ENCODE measurements around the gene MLX.
"Not testable (repeated sequence)": the region's sequence is repeated elsewhere in the genome, so short reads cannot be mapped to it uniquely, and the experiment has no call there.

Gene MLX

DNA sequence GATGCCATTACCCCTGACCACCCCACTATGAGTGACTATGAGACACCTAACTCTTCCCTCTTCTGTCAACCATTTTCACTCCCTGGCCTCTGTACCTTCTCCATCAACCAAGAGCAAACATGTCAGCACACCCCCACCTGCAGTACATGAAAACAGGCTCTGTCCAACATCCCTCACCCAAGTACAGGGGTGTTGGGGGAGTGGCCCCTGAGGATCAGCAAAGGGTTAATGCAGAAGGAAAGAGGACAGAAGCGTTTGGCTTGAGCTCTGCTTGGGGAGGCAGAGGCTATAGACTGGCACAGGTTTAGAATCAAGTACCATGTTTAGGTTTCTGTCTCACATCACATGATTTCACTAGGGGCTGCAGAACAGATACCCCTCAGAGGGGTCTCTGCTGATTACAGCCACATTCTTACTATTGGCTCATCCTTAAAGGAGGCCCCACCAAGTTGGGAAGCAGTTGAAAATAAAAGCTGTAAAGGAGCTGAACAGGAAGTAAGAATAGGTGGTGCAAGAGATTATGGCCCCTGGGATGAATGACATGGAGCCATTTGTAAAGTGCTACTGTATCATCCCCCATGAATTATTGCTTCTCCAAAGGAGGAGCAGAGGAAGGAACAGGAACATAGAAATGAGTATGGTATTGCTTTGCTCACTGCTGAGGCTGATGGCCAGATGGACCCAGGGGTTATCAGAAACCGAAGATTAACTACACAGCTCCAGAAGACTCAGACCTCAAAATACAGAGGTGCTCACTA lies 13.1 kb downstream of the MLX start:
- DNase-seq (ENCODE audit: low spot score), result no peak

DNA sequence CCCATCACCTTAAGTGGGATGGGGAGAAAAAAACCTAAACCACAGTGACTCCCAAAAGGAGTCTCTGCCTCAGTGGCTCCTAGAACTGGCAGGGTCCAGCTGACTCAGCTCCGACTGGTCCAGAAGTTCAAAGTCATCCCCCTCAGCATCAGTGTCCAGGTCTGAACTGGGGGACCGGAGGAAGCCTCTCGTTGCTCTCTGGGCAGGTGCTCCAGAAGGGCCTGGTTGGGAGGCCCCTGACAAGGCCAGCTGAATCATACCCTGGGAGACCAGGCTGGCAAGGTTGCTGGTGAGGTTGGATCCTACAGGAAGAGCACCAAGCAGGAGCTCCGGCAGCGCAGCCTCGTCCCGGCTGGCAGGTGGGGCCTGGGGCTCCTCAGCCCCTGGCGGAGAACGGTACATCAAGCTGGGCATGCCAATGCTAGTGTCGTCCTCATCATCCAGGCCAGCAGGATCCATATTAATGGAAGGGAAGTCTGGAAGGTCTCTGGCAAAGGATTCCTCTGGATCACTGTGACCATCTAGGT lies 14.9 kb downstream of the MLX start:
- DNase-seq (ENCODE audit: low spot score), result no peak

DNA sequence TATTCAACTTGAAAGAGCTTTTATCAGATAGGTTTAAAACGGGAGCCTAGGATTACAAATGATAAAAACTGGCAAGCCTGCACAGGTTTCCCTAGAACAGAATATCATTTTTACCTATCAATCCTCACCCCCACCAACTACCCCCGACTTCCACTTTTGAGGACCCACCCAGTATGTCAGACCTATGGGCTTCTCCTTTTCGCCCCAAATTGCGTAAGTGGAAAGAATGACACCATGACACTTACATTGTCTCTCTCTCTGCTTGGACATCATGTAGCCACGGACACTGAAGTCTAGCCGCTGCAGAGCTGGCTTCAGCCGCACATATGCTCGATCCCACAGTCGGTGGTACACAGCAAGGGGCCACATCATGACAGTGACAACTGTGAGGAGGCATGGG lies 18.0 kb downstream of the MLX start:
- no peak for DNase-seq (ENCODE audit: low spot score)

DNA sequence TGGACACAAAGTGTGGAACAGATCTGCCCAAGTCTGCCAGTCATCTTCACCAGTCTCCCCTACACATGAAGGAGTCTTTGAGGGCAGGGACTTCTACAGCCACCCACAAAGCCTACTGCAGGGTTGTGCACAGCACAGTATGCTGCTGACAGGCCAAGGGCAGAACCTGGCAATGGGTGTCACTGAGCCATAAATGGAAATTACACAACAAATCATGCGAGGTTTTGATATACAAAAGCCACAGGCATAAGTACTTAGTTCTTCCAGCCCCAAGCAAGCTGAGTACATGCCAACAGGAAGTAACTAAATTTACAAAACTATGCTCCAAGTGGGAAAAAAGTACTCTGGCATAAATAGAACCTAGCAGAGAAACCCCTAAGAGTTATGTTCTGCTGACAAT lies 18.5 kb downstream of the MLX start:
- no peak for DNase-seq (ENCODE audit: low spot score)

DNA sequence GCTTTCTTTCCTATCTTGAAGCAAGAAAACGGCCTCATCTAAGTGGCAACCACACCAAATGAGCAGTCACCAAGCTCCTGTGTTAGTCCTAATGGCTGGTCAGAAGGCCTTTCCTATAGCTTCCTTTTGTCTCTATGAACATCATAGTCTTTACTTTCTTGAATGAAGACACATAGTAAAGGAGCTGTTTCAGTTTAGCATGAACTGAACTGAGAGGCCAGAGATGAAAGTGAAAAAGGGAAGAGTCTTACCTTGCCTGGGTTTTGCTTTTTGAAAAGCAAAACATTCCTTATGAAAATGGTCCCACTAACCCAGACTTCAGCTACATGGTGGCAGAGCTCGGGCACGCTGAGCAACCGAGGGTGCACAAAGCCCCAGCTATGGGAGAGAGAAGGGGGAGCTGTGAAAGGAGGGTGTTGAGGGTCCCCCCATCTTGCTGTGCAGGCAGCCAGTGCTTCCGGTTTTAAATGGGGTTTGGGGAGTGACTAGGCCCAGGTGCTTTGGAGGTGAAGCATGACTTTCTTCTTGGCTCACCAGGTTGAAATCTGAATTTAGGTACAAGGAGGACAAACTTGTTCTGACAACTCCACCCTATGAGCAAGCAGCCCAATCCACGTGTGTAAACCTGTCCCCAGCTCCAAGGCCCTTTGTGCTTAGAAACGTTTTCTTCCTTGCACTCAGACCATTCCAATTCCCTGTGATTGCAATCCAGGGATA lies 19.8 kb downstream of the MLX start:
- no peak for DNase-seq (ENCODE audit: low spot score)

DNA sequence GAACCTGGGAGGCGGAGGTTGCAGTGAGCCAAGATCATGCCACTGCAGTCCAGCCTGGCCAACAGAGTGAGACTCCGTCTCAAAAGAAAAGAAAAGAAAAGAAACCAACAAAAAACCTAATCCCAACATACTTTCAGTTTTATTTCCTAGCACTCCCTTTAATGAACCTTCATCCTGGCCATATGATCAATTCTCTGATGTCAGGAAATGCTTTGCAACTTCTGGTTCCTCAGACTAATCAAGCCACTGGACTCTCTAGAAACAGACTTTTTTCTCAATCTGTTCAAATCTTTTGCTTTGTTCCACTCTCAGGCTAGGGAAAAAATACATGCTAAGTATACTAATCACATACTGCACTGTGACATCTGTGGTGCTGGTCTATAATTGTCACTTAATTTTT lies 24.0 kb downstream of the MLX start:
- no peak for DNase-seq (ENCODE audit: low spot score)

DNA sequence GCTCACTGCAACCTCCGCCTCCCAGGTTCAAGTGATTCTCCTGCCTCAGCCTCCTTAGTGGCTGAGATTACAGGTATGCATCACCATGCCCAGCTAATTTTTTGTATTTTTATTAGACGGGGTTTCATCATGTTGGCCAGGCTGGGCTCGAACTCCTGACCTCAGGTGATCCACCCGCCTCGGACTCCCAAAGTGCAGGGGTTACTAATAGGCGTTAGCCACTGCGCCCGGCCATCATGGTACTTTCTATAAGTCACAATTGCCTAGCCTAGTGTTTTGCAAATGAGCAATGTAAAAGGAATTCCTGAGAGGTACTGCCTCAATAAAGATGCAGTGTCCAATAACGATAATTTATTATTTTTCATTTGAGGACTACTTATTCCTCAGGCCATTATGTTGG lies 24.5 kb downstream of the MLX start:
- no peak for DNase-seq (ENCODE audit: low spot score)

DNA sequence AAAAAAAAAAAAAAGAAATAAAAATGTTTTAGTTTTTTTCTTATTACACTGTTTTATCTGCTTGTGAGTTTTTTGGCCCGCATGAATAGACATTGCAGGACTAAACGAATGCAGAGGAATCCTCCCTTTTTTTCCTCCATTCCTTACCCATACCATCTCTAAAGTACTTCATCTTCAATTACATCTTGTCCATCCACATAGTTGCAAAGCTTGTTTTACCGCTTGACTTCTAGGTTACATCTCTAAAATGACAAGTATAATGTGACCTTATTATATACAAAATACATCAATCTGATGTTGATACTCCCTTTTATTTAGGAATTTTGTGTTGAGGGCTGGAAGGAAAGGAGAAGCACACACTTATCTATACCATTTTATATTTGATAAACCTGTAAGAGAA lies 29.5 kb downstream of the MLX start:
- DNase-seq (ENCODE audit: low spot score), result no peak

DNA sequence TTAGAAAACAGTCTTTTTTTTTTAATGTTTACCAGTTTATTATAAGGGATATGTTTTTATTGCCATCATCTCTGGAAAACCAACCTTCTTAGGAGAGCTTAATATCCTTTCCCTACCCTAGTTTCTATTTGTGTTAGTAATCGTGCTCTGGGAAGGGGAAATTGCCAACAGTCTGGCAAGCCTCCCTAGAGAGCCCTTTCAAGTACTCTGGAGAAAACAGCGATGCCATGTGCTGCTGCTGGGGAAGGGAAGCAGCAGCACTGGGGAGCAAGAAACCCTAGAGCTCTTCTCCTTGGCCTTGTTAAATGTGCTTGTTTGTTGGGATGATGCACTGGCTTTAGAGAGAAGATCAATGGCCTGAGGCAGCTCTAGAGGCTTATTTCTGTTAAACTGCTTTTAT lies 32.0 kb downstream of the MLX start:
- no peak for DNase-seq (ENCODE audit: low spot score)

DNA sequence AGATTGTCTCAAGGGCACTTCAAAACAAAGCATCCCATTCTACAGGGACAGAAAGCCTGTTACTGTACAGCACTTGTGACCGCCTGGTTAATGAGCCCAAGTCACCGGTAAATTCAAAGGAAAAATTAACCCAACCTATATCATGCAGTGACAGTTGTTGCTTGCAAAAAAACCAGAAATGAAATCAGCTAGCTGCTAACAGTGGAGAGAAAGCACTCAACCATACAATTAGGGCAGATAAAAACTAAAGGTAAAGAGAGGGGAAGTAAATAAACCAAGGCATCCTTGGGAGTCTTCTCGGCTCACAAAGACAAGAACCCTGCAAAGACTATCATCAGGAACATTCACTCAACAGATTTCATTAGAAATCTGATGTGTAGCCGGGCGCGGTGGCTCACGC lies 36.4 kb downstream of the MLX start:
- no peak for DNase-seq (ENCODE audit: low spot score)

DNA sequence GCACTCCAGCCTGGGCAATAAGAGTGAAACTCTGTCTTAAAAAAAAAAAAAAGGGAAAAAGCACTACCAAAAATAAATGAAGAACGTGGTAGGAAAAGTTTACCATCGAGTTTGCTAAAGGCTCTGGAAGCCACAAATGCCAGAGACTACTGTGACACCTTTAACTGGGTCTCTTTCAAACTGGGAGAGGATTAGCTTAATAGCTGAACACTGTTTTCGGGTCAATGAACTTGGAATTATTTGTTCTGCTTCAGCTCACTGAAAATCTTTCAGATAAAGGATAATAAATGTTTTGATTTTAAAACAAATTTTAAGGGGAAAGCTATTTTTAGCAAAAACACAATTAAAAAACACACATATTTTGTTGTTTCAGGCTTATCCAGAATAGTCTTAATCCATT lies 40.9 kb downstream of the MLX start:
- DNase-seq (ENCODE audit: low spot score), result no peak

DNA sequence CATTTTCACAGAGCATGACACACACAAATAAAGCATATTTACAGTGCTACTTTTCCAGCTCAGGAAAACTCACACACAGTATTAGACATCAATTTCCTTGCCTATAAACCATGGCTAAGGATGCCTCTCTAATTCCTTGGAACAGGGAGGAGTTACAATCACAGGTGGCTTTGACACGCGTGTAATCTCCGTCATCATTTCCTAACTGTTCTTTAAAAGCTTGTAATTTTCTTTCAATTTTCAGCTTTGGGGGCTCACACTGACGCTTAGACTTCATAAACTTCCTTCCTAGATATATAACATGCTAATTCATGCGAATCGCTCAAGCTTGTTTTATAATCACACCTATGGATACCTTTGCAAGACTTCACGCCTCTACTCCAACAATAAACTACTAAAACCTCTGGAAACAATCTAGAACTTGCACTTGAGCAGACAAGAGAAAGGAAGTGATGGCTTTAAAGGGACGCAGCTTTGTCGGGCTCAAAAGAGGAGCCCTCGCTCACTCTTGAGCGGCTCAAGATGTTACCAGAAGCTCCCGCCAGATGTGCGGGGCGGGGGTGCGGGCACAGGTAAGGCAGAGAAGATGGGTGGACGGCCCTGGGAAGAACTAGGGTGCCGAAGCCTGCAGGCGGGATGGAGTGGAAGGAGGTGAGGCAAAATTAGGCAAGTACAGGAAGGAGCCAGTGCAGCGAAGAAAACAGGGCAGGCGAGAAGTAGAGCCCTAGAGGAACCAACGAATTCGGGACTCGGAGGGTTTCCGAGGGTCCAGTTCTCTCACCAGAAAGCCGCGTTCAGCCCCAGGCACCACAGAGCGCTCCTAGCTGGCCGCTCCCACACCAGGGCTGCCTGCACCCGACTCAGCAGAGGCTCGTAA lies 41.6 kb downstream of the MLX start:
- DNase-seq (ENCODE audit: low spot score), result no peak

DNA sequence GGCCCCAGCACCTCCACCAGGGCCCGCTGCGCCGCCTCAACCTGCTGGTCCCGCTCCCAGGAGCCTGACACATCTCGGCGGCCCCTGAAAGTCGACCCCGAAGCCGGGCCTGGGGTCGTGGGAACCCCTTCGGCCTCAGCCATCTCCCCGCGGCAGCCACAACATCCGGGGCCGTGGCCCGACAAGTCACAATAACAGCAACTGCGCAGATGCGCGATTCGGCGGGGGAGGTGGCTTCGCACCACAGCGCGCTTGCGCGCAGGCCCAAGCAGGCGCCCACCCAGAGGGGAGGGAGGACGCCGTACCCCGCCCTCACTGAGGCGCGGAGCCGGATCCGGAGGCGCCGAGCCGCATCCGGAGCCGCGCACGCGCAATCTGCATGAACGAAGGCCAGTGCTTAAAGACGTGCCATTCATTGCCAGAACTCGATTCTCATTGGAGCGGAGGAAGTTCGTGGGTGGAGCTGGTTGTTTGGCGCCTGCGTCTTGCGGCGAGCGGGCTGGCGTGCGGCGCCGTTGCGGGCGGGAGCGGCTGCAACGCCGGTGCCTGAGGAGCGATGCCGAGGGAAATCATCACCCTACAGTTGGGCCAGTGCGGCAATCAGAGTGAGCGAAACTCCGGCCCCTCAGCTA lies 42.4 kb downstream of the MLX start, which contains the start of the genes RETREG3 and TUBG1:
Gene RETREG3, minus strand, starts transcription at position 193 of the 632 bp plus-strand sequence. Its CDS starts 50 bp downstream, at position 143.
Gene TUBG1, plus strand, starts transcription at position 502 of the 632 bp plus-strand sequence. Its CDS starts 55 bp downstream, at position 557.
- DNase-seq (ENCODE audit: low spot score), result peak; percentile 100

DNA sequence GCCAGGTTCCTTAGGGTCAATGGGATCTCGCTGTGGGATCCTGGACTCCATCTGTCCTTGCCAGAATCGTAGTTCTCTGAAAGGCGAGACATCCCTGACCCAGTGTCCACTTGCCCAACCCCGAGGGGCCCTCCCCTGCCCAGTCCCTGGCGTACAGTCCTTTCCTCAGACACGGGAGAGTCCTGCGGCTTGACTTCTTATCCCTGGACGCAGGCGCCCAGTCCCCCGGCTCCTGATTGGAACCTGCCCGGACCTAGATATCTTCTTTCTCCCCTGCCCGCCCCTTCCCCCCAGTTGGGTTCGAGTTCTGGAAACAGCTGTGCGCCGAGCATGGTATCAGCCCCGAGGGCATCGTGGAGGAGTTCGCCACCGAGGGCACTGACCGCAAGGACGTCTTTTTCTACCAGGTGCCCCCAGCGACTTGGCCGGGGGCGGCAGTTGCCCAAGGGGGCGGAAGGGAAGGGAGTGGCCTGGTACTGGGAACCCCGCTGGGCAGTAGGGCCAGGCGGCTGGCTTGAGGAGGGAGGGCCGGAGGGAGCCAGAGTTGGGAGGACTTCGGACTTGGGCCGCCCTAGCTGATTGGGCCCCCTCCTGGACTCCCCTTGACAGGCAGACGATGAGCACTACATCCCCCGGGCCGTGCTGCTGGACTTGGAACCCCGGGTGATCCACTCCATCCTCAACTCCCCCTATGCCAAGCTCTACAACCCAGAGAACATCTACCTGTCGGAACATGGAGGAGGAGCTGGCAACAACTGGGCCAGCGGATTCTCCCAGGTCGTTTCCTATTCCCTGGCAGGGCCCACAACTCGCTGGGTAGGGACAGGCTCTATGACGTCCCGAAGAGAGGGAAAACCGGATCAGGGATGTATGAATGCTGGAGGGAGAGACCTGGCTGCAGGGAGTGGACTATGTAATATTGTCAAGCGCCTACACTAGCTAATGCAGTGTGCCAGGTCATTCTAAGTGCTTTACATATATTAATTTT lies 43.2 kb downstream of the MLX start:
- DNase-seq (ENCODE audit: low spot score), result not testable (repeated sequence)

DNA sequence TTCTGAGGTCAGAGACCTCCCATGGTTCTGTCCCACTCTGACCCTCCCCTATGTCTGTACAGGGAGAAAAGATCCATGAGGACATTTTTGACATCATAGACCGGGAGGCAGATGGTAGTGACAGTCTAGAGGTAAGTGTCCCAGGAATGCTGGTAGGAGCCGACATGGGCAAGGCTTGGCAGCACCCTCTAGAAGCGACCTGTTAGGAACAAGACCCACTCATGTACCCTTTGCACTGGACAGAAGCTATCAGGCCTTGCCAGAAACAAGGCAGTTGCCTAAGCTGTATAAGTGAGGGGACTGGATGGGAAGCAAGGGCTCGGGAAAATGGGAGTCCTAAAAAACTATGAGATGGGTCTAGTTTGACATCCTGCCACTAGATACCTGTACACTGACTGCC lies 45.1 kb downstream of the MLX start:
- no peak for DNase-seq (ENCODE audit: low spot score)

DNA sequence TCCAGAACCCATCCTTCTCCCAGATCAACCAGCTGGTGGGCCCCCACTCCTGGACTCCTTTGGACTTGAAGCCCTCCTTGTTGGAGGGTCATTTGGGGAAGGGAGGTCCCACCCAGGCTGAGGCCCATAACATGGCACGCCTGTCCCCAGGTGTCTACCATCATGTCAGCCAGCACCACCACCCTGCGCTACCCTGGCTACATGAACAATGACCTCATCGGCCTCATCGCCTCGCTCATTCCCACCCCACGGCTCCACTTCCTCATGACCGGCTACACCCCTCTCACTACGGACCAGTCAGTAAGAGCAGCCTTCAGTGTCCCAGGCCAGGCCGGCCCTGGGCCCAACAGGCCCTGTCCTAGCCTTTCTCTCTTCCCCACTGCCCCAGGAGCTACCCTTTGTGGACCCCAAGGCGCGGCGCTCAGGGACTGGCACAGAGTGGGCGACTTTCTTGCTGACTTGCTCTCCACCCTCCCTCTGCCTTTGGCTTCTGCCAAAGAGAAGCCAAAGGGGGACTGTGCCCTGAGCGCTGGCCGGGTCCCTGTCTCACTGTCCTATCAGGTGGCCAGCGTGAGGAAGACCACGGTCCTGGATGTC lies 46.9 kb downstream of the MLX start:
- DNase-seq (ENCODE audit: low spot score), result no peak

DNA sequence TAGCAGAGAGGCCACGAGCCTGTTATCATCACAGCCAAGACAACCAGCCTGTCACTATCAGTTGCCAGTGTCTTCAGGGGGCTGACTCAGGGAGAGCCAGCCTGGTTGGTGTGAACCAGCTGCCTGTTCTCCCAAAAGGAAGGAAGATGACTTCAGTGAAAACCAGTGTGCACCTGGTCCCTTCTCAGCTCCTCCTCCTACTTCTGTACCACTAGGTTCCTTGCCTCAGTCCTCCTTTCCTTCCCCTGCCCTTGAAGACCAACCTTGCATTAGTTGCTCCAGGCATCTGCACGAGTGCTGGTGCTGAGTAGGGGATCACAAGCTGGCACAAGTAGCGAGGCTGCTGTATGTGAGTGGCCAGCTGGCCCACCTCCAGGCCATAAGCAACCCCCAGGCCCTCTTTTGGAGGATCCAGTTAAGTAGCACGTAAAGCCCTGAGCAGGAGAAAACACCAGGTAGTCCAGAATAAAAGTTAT lies 51.1 kb downstream of the MLX start:
- DNase-seq (ENCODE audit: low spot score), result no peak

DNA sequence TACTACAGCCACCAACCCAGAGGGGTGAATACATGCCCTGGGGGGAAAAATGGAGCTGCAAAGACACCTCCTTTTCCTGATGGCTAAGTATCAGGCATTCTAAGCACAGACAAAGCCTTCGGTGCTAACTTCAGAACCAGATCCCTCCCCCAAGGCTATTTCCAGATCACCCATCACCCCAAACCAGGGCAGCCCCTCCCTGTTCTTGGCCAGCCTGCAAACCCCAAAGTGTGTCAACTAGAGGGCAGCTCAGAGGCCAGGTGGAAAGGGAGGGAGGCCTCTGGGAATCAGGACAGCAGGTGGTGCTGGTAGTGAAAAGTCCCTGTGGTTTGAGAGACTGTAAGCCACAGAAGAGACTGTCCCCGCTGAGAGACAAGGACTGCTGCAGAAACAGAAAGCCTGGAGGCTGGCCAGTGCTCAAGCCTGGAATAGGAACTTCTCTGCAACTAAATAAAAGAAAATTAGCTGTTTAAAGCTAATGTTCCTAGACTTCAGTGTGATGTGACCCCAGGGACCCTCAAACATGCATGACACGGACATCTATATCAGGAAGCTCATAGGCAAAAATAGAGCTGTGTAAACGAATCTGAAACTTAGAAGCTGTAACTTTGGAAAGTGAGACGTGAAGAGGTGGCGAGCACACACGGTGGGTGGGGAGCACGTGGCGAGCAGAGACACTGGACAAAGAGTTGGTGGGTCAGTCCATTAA lies 51.7 kb downstream of the MLX start:
- peak; percentile 10 for DNase-seq (ENCODE audit: low spot score)

DNA sequence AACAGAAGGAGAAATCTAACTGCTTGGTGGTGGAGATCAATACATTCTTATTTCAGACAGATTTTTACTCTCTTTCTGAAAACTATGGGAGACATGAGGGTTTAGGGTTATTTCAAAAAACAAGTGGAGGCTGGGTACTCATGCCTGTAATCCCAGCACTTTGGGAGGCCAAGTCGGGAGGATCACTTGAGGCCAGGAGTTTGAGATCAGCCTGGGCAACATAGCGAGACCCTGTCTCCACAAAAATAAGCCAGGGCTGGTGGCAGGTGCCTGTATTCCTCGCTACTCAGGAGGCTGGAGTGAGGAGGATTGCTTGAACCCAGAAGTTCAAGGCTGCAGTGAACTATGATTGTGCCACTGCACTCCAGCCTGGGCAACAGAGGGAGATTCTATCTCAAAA lies 55.1 kb downstream of the MLX start:
- DNase-seq (ENCODE audit: low spot score), result not testable (repeated sequence)
